Esophagus muscularis mucosa (tissue), 4 donors: ENCODE results near the gene LMAN2. TPM values are rescaled to one million over a fixed set of nuclear protein-coding genes. Genes with fewer than 3 reads are reported as not detected.

Experiments
- DNase-seq: peaks from one replicate; pipeline ENCODE4 v3.0.0-alpha.2; 2017; ENCODE audit errors: extremely low spot score
- H3K27ac ChIP-seq, 4 donors: fragments of 200-600 bp; sonication (generic); replicated peaks in 1 of 4; 1 replicate in 3 of 4; 2 replicates in 1 of 4; pipeline ENCODE4 v1.5.1; 2016 to 2019; ENCODE audit warnings: mild to moderate bottlenecking in 1 of 4
- H3K27me3 ChIP-seq, 4 donors: fragments of 200-600 bp; sonication (generic); one replicate each; pipeline versions ENCODE4 v1.5.1 to v1.6.0; 2016 to 2019
- H3K36me3 ChIP-seq, 4 donors: fragments of 200-600 bp; sonication (generic); one replicate each; pipeline ENCODE4 v1.5.1; 2016 to 2019
- H3K4me1 ChIP-seq, 4 donors: fragments of 200-600 bp; sonication (generic); one replicate each; pipeline ENCODE4 v1.5.1; 2016 to 2019
- H3K4me3 ChIP-seq, 4 donors: fragments of 200-600 bp; sonication (generic); 1 replicate in 2 of 4; 2 replicates in 2 of 4; pipeline ENCODE4 v1.5.1; 2016 to 2019; ENCODE audit warnings: mild to moderate bottlenecking in 4 of 4, moderate library complexity in 1 of 4
- H3K9me3 ChIP-seq, 4 donors: fragments of 200-600 bp; sonication (generic); 1 replicate in 3 of 4; 2 replicates in 1 of 4; pipeline ENCODE4 v1.5.1; 2016 to 2019
- EP300 ChIP-seq: sonication (generic); formaldehyde crosslinking; IDR thresholded peaks from one replicate; pipeline ENCODE4 v1.6.1; 2017; ENCODE audit warnings: antibody characterized with exemption
- POLR2A ChIP-seq: fragments of 450-650 bp; IDR thresholded peaks from one replicate; pipeline ENCODE4 v1.6.1; 2017; ENCODE audit warnings: antibody characterized with exemption, moderate library complexity, mild to moderate bottlenecking, low read depth
- POLR2AphosphoS5 ChIP-seq, 2 donors: sonication (generic); formaldehyde crosslinking; IDR thresholded peaks; one replicate each; pipeline ENCODE4 v1.6.1; 2017; ENCODE audit warnings: antibody characterized with exemption in 2 of 2
- WGBS: methylation state at CpG from one replicate; pipeline ENCODE4 v1.1.5; 2018; 5-methylcytosine and 5-hydroxymethylcytosine counted together
- intact Hi-C: fragments of 100-400 bp; cut with DNase I; formaldehyde crosslinking; loops from one replicate; pipeline ENCODE4 v1.15.1; 2023
- total RNA-seq, 4 donors: library from RNA; depleted of rRNA; stranded (reverse); fragments of >200 nt; gene quantifications; one replicate each; pipeline versions ENCODE4 v1.1.0 to v1.2.1, GENCODE V29; 2016
- TF ChIP-seq, protein P1 (sequence below), 3 experiments: fragments of 200-600 bp in 2 of 3; fragments of 450-650 bp in 1 of 3; sonication (generic) in 2 of 3; IDR thresholded peaks; one replicate each; pipeline ENCODE4 v1.5.1; 2017 to 2019; ENCODE audit warnings: antibody characterized with exemption in 3 of 3, mild to moderate bottlenecking in 2 of 3, moderate library complexity in 1 of 3

Gene LMAN2
- total RNA-seq, 4 donors from 2014 or later, result 95.1 to 168 (median 128) TPM

- DNase-seq, result no peak
- Histone ChIP-seq H3K4me1 (peaks cover 27 to 41% (median 33%) of the 10 kb centered on the region in 4 donors), H3K27me3 (no peaks in the 10 kb centered on the region), H3K36me3 (peaks cover 0 to 11% (median 5%) of the 10 kb centered on the region in 4 donors), H3K4me3 (no peak overlapping the region), H3K9me3 (no peaks in the 10 kb centered on the region), H3K27ac (no peak overlapping the region)
- TF ChIP-seq EP300, result no peak
- intact Hi-C loops, result loop anchor here (5.0 kb wide), 1 partner anchor 37 kb away; no protein-coding TSS in a partner anchor
- 96% methylated on average over 3 of the region's 3 CpGs for WGBS
These were observed 2.8 kb upstream of the LMAN2 start for GRCh38 chr5:177354256-177354655.

DNA sequence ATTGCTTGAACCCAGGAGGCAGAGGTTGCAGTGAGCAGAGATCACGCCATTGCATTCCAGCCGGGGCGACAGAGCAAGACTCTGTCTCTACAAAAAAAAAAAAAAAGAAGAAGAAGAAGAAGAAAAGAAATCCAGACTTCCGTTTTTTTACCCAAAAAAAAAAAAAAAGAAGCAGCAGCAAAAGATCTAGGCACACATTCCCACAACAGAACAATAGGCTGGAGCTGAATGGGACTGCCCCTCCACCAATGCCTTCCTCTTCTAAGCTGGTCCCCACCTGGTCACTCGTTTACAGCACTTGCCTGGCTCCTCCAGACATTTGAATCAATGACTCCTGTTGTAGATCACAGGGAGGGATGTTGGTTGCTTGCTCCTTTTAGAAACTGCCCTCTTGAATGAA is 1.6 kb upstream of the LMAN2 start:
- H3K27ac ChIP-seq, result no peak overlapping the region
- DNase-seq, result no peak
- H3K4me1 ChIP-seq, result peaks cover 21 to 44% (median 41%) of the 10 kb centered on the region in 4 donors
- no peak overlapping the region for H3K4me3 ChIP-seq
- peaks cover 0 to 17% (median 8%) of the 10 kb centered on the region in 4 donors for H3K36me3 ChIP-seq
- TF ChIP-seq, protein P1, sequence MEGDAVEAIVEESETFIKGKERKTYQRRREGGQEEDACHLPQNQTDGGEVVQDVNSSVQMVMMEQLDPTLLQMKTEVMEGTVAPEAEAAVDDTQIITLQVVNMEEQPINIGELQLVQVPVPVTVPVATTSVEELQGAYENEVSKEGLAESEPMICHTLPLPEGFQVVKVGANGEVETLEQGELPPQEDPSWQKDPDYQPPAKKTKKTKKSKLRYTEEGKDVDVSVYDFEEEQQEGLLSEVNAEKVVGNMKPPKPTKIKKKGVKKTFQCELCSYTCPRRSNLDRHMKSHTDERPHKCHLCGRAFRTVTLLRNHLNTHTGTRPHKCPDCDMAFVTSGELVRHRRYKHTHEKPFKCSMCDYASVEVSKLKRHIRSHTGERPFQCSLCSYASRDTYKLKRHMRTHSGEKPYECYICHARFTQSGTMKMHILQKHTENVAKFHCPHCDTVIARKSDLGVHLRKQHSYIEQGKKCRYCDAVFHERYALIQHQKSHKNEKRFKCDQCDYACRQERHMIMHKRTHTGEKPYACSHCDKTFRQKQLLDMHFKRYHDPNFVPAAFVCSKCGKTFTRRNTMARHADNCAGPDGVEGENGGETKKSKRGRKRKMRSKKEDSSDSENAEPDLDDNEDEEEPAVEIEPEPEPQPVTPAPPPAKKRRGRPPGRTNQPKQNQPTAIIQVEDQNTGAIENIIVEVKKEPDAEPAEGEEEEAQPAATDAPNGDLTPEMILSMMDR (IDR thresholded peaks at IDR 0.05), result no peak
- TF ChIP-seq POLR2A, result no peak
- TF ChIP-seq EP300, result no peak
- no peak for TF ChIP-seq POLR2AphosphoS5 (IDR thresholded peaks at IDR 0.05)
- 68% methylated on average over 5 of the region's 5 CpGs for WGBS
- intact Hi-C loops, result loop anchor here (5.0 kb wide), 1 partner anchor 36 kb away; no protein-coding TSS in a partner anchor
- H3K27me3 ChIP-seq, result no peaks in the 10 kb centered on the region
- no peaks in the 10 kb centered on the region for H3K9me3 ChIP-seq

DNA sequence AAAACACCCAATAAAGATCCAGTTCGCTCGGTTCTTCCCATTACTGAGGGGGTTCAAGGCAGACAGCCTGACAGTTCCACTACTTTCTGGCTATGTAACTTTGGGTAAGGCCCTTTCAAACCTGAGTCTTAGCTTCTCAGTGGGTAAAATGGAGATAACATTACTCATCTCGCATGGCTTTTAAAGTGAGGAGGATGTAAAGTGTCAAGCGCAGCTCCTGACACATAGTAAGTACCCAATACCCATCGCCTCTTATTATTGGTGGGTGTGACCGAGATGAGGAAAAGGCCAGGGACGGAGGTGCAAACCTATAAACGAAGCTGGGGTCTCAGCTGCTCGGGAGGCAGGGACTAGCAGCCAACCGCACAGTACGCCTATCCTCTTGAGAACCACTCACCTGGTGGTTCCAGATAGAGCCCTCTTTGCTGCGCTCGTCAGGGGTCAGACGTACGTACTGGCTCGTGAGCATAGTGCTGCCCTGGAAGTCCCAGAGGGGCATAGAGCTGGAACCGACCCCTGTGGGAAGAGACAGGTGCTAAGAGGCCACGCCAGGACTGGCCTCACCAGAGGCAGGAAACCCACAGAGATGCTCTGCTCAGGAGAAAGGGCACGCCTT is 584 bp downstream of the LMAN2 start:
- Histone ChIP-seq H3K4me3 (peak overlapping the region; percentile 83 to 99 (median 92)), H3K27me3 (no peaks in the 10 kb centered on the region), H3K27ac (peak overlapping the region; percentile 87 to 92 (median 91)), H3K9me3 (no peaks in the 10 kb centered on the region), H3K4me1 (peaks cover 17 to 56% (median 52%) of the 10 kb centered on the region in 4 donors), H3K36me3 (peaks cover 0 to 31% (median 16%) of the 10 kb centered on the region in 4 donors)
- TF ChIP-seq EP300 (no peak), POLR2A (no peak), POLR2AphosphoS5 (IDR thresholded peaks at IDR 0.05) (no peak)
- TF ChIP-seq, protein P1 (IDR thresholded peaks at IDR 0.05), result no peak
- WGBS, result 36% methylated on average over 9 of the region's 19 CpGs
- no peak for DNase-seq
- intact Hi-C loops, result loop anchor here (5.0 kb wide), 1 partner anchor 34 kb away; no protein-coding TSS in a partner anchor

DNA sequence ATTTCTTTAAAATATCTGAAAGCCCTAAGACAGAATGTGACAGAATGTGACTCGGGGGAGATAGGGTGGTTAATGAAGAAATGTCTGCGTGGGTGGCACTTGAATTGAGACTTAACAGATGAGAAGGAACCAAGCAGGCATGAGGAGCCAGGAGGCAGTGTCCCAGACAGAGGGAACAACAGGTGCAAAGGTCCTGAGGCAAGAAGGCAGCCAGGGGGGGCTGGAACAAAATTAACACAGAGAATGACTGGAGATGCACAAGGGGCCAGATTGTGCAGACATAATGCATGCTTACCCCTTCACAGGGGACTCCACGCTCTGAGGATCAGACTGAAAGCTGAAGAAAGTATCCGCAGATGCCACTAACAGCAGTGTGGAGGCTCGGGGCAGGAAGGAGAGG is 1.7 kb downstream of the LMAN2 start:
- Histone ChIP-seq H3K27ac (no peak overlapping the region), H3K4me1 (peaks cover 17 to 58% (median 53%) of the 10 kb centered on the region in 4 donors), H3K27me3 (no peaks in the 10 kb centered on the region), H3K4me3 (peak overlapping the region in 1 of 4 donors; percentile 83), H3K36me3 (peaks cover 0 to 32% (median 17%) of the 10 kb centered on the region in 4 donors), H3K9me3 (no peaks in the 10 kb centered on the region)
- intact Hi-C loops, result loop anchor here (5.0 kb wide), 1 partner anchor 32 kb away; no protein-coding TSS in a partner anchor
- no peak for DNase-seq
- TF ChIP-seq EP300 (no peak), POLR2AphosphoS5 (IDR thresholded peaks at IDR 0.05) (no peak), POLR2A (no peak)
- 81% methylated on average over 5 of the region's 5 CpGs for WGBS

DNA sequence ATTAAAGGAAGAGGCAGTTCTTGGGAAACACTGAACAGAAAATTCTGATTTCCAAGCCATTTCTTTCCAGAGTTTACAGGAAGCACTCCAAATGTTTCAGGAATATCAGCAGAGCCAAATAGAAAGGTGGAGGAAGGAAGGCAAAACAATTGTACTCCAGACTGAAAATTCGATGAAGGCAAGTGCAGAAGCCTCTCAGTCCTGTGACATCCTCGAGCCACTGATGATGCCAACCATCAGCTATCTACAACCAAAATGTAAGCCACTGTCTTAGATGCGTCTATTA is 2.2 kb downstream of the LMAN2 start:
- peaks cover 17 to 58% (median 53%) of the 10 kb centered on the region in 4 donors for H3K4me1 ChIP-seq
- peaks cover 0 to 34% (median 20%) of the 10 kb centered on the region in 4 donors for H3K36me3 ChIP-seq

More for the DNA sequence above, 2.2 kb downstream of the LMAN2 start:
- no peak for TF ChIP-seq POLR2AphosphoS5 (IDR thresholded peaks at IDR 0.05)
- TF ChIP-seq EP300, result no peak
- TF ChIP-seq, protein P1 (IDR thresholded peaks at IDR 0.05), result no peak
- TF ChIP-seq POLR2A, result no peak
- intact Hi-C loops, result no loop called here
- Histone ChIP-seq H3K4me3 (no peak overlapping the region), H3K9me3 (no peaks in the 10 kb centered on the region), H3K27ac (no peak overlapping the region), H3K27me3 (no peaks in the 10 kb centered on the region)
- WGBS, result 66% methylated on average over 3 of the region's 3 CpGs
- no peak for DNase-seq
